Uterus (tissue), 2 donors: ENCODE measurements around the gene TMEM51.

Experiments used
- CTCF ChIP-seq, 4 experiments: fragments of 200-600 bp in 2 of 4; fragments of 450-650 bp in 2 of 4; sonication (generic) in 2 of 4; IDR thresholded peaks; one replicate each; pipeline ENCODE4 v1.5.1; 2016 to 2019; ENCODE audit warnings: antibody characterized with exemption in 4 of 4, mild to moderate bottlenecking in 2 of 4, moderate library complexity in 1 of 4
- POLR2A ChIP-seq, 2 donors: fragments of 450-650 bp; IDR thresholded peaks; one replicate each; pipeline ENCODE4 v1.6.1; 2016; ENCODE audit warnings: antibody characterized with exemption in 2 of 2, mild to moderate bottlenecking in 1 of 2, moderate library complexity in 1 of 2

DNA sequence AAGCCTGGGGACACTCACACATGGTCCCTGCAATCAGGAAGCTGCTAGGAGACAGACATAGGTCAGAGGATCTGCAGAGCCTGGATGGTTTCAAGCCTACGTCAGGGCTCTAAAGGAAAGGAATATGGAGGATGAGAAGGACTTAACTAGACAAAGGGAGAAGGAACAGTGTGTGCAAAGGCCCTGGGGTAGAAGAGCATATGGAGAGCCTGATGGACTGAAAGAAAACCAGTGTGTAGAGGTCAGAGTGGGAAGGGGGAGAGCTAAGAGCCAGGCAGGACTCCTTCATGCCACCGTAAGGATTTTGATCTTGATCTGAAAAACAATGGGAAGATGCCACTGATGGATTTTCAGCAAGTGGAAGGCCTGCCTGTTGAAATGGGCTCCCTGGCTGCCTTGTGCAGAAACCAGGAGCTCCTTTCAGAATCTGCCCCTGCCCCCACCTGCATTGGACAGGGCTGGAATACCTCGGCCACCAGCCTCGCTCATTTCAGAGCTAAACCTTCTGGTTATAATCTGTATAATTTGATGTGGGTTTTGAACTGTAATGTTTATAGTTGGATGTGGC, 102.1 kb downstream of the TMEM51 start:
- TF ChIP-seq CTCF (IDR thresholded peaks at IDR 0.05) (no peak), POLR2A (IDR thresholded peaks at IDR 0.05) (no peak)
